SK-N-SH (cell line): Measurements from ENCODE around the gene POU3F3. TPM values are rescaled to one million over a fixed set of nuclear protein-coding genes. Genes with fewer than 3 reads are reported as not detected.
A peak's percentile ranks its signal among the peaks of the same experiment; 100 is the strongest.

Experiments
- CTCF ChIA-PET: fragments of 300-600, 350-600 bp; formaldehyde crosslinking; extraction: SDS; loops from one replicate; lab custom pipeline; 2021; lab: Yijun Ruan, JAX
- POLR2A ChIA-PET: fragments of 350-600 bp; sonication (Branson Sonifier 250); formaldehyde crosslinking; extraction: SDS; loops from one replicate; lab custom pipeline; 2020; ENCODE audit warnings: antibody characterized with exemption, inconsistent platforms; lab: Yijun Ruan, JAX
- DNase-seq: peaks from one replicate; pipeline ENCODE4 v3.0.0; 2012
- H2AFZ ChIP-seq: fragments of 200-600 bp; sonication (generic); 2 replicates; pipeline ENCODE4 v1.8.1; 2016; ENCODE audit warnings: antibody characterized with exemption, mild to moderate bottlenecking, low read depth
- H3F3A ChIP-seq: fragments of 200-600 bp; sonication (generic); replicated peaks from 2 replicates; pipeline ENCODE3; 2016; ENCODE audit warnings: antibody characterized with exemption, mild to moderate bottlenecking; ENCODE audit not compliant: insufficient read depth
- H3K27ac ChIP-seq, 2 experiments: fragments of 200-500 bp in 1 of 2; fragments of 200-600 bp in 1 of 2; sonication (Bioruptor generic) in 1 of 2; sonication (generic), shearing (Covaris generic) in 1 of 2; 2 replicates each; pipeline versions ENCODE4 v1.5.1 to v1.6.1; 2014 to 2016; ENCODE audit warnings: low read depth in 2 of 2, inconsistent platforms in 1 of 2, low read length in 1 of 2, mild to moderate bottlenecking in 1 of 2, mixed read lengths in 1 of 2
- H3K27me3 ChIP-seq: fragments of 200-600 bp; sonication (generic), shearing (Covaris generic); 2 replicates; pipeline ENCODE4 v1.6.1; 2016; ENCODE audit warnings: mixed run types; ENCODE audit not compliant: insufficient read depth
- H3K36me3 ChIP-seq, 2 experiments: fragments of 200-500 bp in 1 of 2; fragments of 200-600 bp in 1 of 2; sonication (Bioruptor generic) in 1 of 2; sonication (generic) in 1 of 2; replicated peaks in 1 of 2; 2 replicates each; pipeline versions ENCODE3 to v1.5.1; 2014 to 2016; ENCODE audit warnings: low read length in 1 of 2, mild to moderate bottlenecking in 1 of 2; ENCODE audit not compliant: insufficient read depth in 2 of 2, control insufficient read depth in 1 of 2
- H3K4me1 ChIP-seq, 2 experiments: fragments of 200-500 bp in 1 of 2; fragments of 200-600 bp in 1 of 2; sonication (Bioruptor generic) in 1 of 2; sonication (generic), shearing (Covaris generic) in 1 of 2; 2 replicates each; pipeline versions ENCODE4 v1.5.1 to v1.6.1; 2014 to 2016; ENCODE audit warnings: low read depth in 1 of 2, low read length in 1 of 2, mixed run types in 1 of 2; ENCODE audit not compliant: insufficient read depth in 2 of 2, control insufficient read depth in 1 of 2
- H3K4me2 ChIP-seq: fragments of 200-600 bp; sonication (generic), shearing (Covaris generic); 2 replicates; pipeline ENCODE4 v1.6.1; 2017; ENCODE audit warnings: mixed run types
- H3K4me3 ChIP-seq, 2 experiments: fragments of 200-500 bp in 1 of 2; fragments of 200-600 bp in 1 of 2; sonication (Bioruptor generic) in 1 of 2; sonication (generic), shearing (Covaris generic) in 1 of 2; 2 replicates each; pipeline versions ENCODE4 v1.5.1 to v1.8.1; 2014 to 2016; ENCODE audit warnings: low read depth in 2 of 2, inconsistent platforms in 1 of 2, low read length in 1 of 2, mild to moderate bottlenecking in 1 of 2, mixed read lengths in 1 of 2, moderate library complexity in 1 of 2
- H3K79me2 ChIP-seq: fragments of 200-600 bp; sonication (generic); 2 replicates; pipeline ENCODE4 v1.8.1; 2017; ENCODE audit warnings: mild to moderate bottlenecking; ENCODE audit not compliant: insufficient read depth
- H3K9ac ChIP-seq: fragments of 200-600 bp; sonication (generic); 2 replicates; pipeline ENCODE4 v1.6.1; 2017; ENCODE audit warnings: mixed run types
- H3K9me2 ChIP-seq: fragments of 200-600 bp; sonication (generic); 2 replicates; pipeline ENCODE4 v1.6.1; 2017; ENCODE audit warnings: mixed run types
- H3K9me3 ChIP-seq: fragments of 200-600 bp; sonication (generic); 2 replicates; pipeline ENCODE4 v1.6.1; 2017; ENCODE audit warnings: mixed run types, mild to moderate bottlenecking, moderate library complexity
- H4K20me1 ChIP-seq: fragments of 200-600 bp; sonication (generic); 2 replicates; pipeline ENCODE4 v1.6.1; 2017; ENCODE audit warnings: mild to moderate bottlenecking, mixed run types; ENCODE audit not compliant: insufficient read depth
- MXI1 ChIP-seq: IDR thresholded peaks from 2 replicates; pipeline ENCODE4 v1.6.1; 2012; ENCODE audit warnings: mild to moderate bottlenecking, low read depth, low read length, improper control_type of control experiment
- POLR2AphosphoS5 ChIP-seq: IDR thresholded peaks from 2 replicates; pipeline ENCODE4 v1.6.1; 2012; ENCODE audit warnings: low read depth, low read length
- RAD21 ChIP-seq: IDR thresholded peaks from 2 replicates; pipeline ENCODE4 v1.6.1; 2012; ENCODE audit warnings: mild to moderate bottlenecking, low read length
- REST ChIP-seq: IDR thresholded peaks from 2 replicates; pipeline ENCODE4 v1.6.1; 2012; ENCODE audit warnings: mild to moderate bottlenecking, low read depth, low read length, moderate library complexity
- SMC3 ChIP-seq: IDR thresholded peaks from 2 replicates; pipeline ENCODE4 v1.6.1; 2012; ENCODE audit warnings: low read depth, low read length, improper control_type of control experiment
- WGBS: methylation state at CpG from one replicate; pipeline ENCODE4 v1.1.6; 2017; ENCODE audit warnings: low lambda C conversion rate; 5-methylcytosine and 5-hydroxymethylcytosine counted together
- polyA plus RNA-seq, 3 experiments: library from polyadenylated mRNA; depleted of rRNA; stranded (reverse); fragments of >200 nt; gene quantifications; 2 replicates each; pipeline ENCODE4 v1.2.3, GENCODE V29; 2012
- TF ChIP-seq, protein P1 (sequence below): IDR thresholded peaks from 2 replicates; pipeline ENCODE4; 2012
- TF ChIP-seq, protein P2 (sequence below): fragments of 200-600 bp; sonication (generic); IDR thresholded peaks from 2 replicates; pipeline ENCODE4 v1.6.1; 2017; ENCODE audit warnings: antibody characterized with exemption, mild to moderate bottlenecking, moderate library complexity

The POU3F3 gene
- polyA plus RNA-seq, 1 of the 3 experiments (the other 2 are of a cell fraction): not detected

- WGBS: 26% methylated on average over 7 of the region's 7 CpGs
- no peaks in the 10 kb centered on the region for H3K9me2 ChIP-seq
- peaks cover 59% of the 10 kb centered on the region for H3K27me3 ChIP-seq
- H3K9me3 ChIP-seq: no peaks in the 10 kb centered on the region
- no peak overlapping the region for H3K4me2 ChIP-seq
- no peak for TF ChIP-seq REST
- peak; percentile 73 for TF ChIP-seq SMC3
- peak; percentile 81 for TF ChIP-seq RAD21
- TF ChIP-seq POLR2AphosphoS5: no peak
- TF ChIP-seq, protein P1, sequence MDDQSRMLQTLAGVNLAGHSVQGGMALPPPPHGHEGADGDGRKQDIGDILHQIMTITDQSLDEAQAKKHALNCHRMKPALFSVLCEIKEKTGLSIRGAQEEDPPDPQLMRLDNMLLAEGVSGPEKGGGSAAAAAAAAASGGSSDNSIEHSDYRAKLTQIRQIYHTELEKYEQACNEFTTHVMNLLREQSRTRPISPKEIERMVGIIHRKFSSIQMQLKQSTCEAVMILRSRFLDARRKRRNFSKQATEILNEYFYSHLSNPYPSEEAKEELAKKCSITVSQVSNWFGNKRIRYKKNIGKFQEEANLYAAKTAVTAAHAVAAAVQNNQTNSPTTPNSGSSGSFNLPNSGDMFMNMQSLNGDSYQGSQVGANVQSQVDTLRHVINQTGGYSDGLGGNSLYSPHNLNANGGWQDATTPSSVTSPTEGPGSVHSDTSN: no peak
- no peak for TF ChIP-seq MXI1
- TF ChIP-seq, protein P2, sequence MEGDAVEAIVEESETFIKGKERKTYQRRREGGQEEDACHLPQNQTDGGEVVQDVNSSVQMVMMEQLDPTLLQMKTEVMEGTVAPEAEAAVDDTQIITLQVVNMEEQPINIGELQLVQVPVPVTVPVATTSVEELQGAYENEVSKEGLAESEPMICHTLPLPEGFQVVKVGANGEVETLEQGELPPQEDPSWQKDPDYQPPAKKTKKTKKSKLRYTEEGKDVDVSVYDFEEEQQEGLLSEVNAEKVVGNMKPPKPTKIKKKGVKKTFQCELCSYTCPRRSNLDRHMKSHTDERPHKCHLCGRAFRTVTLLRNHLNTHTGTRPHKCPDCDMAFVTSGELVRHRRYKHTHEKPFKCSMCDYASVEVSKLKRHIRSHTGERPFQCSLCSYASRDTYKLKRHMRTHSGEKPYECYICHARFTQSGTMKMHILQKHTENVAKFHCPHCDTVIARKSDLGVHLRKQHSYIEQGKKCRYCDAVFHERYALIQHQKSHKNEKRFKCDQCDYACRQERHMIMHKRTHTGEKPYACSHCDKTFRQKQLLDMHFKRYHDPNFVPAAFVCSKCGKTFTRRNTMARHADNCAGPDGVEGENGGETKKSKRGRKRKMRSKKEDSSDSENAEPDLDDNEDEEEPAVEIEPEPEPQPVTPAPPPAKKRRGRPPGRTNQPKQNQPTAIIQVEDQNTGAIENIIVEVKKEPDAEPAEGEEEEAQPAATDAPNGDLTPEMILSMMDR: peak; percentile 91
- TF ChIP-seq, all 33 proteins: peak for 3
- peaks cover 0 to 6% of the 10 kb centered on the region in 2 experiments; a peak in 1 of 4 replicates for H3K4me1 ChIP-seq
- no peak overlapping the region for H2AFZ ChIP-seq
- ChIA-PET POLR2A (no interaction called here), CTCF (interaction anchor here (0.6 to 5.0 kb wide), 96 partner anchors 10 to 1689 kb away, joined by 3 to 60 read pairs (median 4); no protein-coding TSS in a partner anchor)
- no peak overlapping the region for H3K9ac ChIP-seq
- H3K4me3 ChIP-seq: peak overlapping the region in 1 of 2 experiments; percentile 39; a peak in 1 of 4 replicates
- H3K36me3 ChIP-seq: no peaks in the 10 kb centered on the region
- H4K20me1 ChIP-seq: no peaks in the 10 kb centered on the region
- no peaks in the 10 kb centered on the region for H3K79me2 ChIP-seq
- DNase-seq: peak; percentile 63
- no peaks in the 10 kb centered on the region for H3F3A ChIP-seq
- H3K27ac ChIP-seq: no peak overlapping the region
Observed at GRCh38 chr2:104849618-104850141, 4.2 kb upstream of the POU3F3 start.
